ENCODE data around the gene DENND2A. TPM values are rescaled to one million over a fixed set of nuclear protein-coding genes. Genes with fewer than 3 reads are reported as not detected.

Gene DENND2A
- total RNA-seq, 1 experiment from 2014 or later = 7.3 TPM

GRCh38 chr7:140643416-140643815 lies 2.8 kb upstream of the DENND2A start:
- Mint-ChIP-seq H3K27me3 (ENCODE audit: low read depth) (peaks cover 40% of the 10 kb centered on the region), H3K36me3 (ENCODE audit: insufficient read depth in 1 of 3, low read depth in 3 of 3) (no peaks in the 10 kb centered on the region), H3K27ac (no peak overlapping the region; a peak in 1 of 7 replicates), H3K4me3 (no peak overlapping the region), H3K4me1 (peaks cover 29 to 33% of the 10 kb centered on the region in 2 experiments), H3K9me3 (no peaks in the 10 kb centered on the region)
- TF ChIP-seq, protein P1, sequence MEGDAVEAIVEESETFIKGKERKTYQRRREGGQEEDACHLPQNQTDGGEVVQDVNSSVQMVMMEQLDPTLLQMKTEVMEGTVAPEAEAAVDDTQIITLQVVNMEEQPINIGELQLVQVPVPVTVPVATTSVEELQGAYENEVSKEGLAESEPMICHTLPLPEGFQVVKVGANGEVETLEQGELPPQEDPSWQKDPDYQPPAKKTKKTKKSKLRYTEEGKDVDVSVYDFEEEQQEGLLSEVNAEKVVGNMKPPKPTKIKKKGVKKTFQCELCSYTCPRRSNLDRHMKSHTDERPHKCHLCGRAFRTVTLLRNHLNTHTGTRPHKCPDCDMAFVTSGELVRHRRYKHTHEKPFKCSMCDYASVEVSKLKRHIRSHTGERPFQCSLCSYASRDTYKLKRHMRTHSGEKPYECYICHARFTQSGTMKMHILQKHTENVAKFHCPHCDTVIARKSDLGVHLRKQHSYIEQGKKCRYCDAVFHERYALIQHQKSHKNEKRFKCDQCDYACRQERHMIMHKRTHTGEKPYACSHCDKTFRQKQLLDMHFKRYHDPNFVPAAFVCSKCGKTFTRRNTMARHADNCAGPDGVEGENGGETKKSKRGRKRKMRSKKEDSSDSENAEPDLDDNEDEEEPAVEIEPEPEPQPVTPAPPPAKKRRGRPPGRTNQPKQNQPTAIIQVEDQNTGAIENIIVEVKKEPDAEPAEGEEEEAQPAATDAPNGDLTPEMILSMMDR (conservative IDR thresholded peaks at IDR 0.05) = no peak
- Histone ChIP-seq H2BK15ac (ENCODE audit: low read depth, low read length) (no peak overlapping the region), H3K23me2 (ENCODE audit: insufficient read length, low read depth, low read length, poor library complexity, severe bottlenecking) (peaks cover 15% of the 10 kb centered on the region), H3K4me2 (ENCODE audit: insufficient read depth, insufficient read length, low read length) (no peak overlapping the region), H3K4ac (ENCODE audit: low read depth, low read length) (no peak overlapping the region), H3K4me1 (ENCODE audit: insufficient read depth, low read length) (no peaks in the 10 kb centered on the region; the same call in 1 of the 2 replicates), H2AK5ac (ENCODE audit: insufficient read length, low read length) (no peak overlapping the region), H3K9me3 (ENCODE audit: control insufficient read depth, low read depth, low read length) (no peaks in the 10 kb centered on the region), H3K27ac (ENCODE audit: insufficient read length, low read depth, low read length) (no peak overlapping the region), H3K56ac (ENCODE audit: insufficient read length, low read depth, low read length) (no peak overlapping the region), H2BK20ac (ENCODE audit: low read depth, low read length, poor library complexity, severe bottlenecking) (no peak overlapping the region), H3K9ac (ENCODE audit: extremely low read depth, insufficient read length, low read length) (no peak overlapping the region), H3K23ac (ENCODE audit: insufficient read length, low read depth, low read length) (no peak overlapping the region), H4K8ac (replicated peaks; ENCODE audit: insufficient read length, low read depth, low read length) (no peak overlapping the region), H2AFZ (ENCODE audit: low read length) (no peak overlapping the region), H3K18ac (ENCODE audit: insufficient read length, low read depth, low read length) (no peak overlapping the region), H2BK12ac (ENCODE audit: insufficient read length, low read depth, low read length) (no peak overlapping the region), H2BK120ac (ENCODE audit: low read depth, low read length, poor library complexity, severe bottlenecking) (no peak overlapping the region), H3K79me1 (ENCODE audit: insufficient read depth, low read depth, low read length, poor library complexity, severe bottlenecking) (no peaks in the 10 kb centered on the region), H4K5ac (ENCODE audit: insufficient read length, low read depth, low read length) (no peak overlapping the region), H3K14ac (ENCODE audit: insufficient read depth, low read length) (no peak overlapping the region), H2BK5ac (ENCODE audit: insufficient read length, low read length) (no peak overlapping the region), H3K79me2 (ENCODE audit: insufficient read depth, low read length) (no peaks in the 10 kb centered on the region), H4K20me1 (ENCODE audit: control insufficient read depth, insufficient read depth, insufficient read length) (no peaks in the 10 kb centered on the region), H4K91ac (ENCODE audit: insufficient read length, low read depth, low read length) (no peak overlapping the region), H3K27me3 (ENCODE audit: insufficient read depth, low read length) (no peaks in the 10 kb centered on the region), H3T11ph (ENCODE audit: low read length) (no peak overlapping the region)
- WGBS (ENCODE audit: extremely low coverage, insufficient read length, low lambda C conversion rate) = no CpG with 5 or more reads among the region's 5 CpGs
- no peak for DNase-seq
